GM21367 (cell line): ENCODE data around the gene ONECUT2.
A peak's percentile ranks its signal among the peaks of the same experiment; 100 is the strongest.

Source experiments
- ATAC-seq: cut with Tn5 transposase; IDR thresholded peaks from one replicate; pipeline ENCODE4 v1.9.1; 2021; ENCODE audit not compliant: unreplicated experiment

Gene ONECUT2

GRCh38 chr18:57431002-57431382 lies 4.2 kb upstream of the ONECUT2 start:
- no peak for ATAC-seq

- ATAC-seq, result no peak
Observed at GRCh38 chr18:57431467-57432080, 3.6 kb upstream of the ONECUT2 start.

GRCh38 chr18:57432140-57432539 lies 3.0 kb upstream of the ONECUT2 start:
- ATAC-seq, result no peak

- no peak for ATAC-seq
Observed at GRCh38 chr18:57432751-57433400, 2.3 kb upstream of the ONECUT2 start.

GRCh38 chr18:57433482-57433881 lies 1.7 kb upstream of the ONECUT2 start:
- no peak for ATAC-seq

GRCh38 chr18:57433934-57434535 lies 1.1 kb upstream of the ONECUT2 start:
- ATAC-seq, result no peak

GRCh38 chr18:57435846-57436190 lies 644 bp downstream of the ONECUT2 start:
- no peak for ATAC-seq

- ATAC-seq, result no peak
Observed at GRCh38 chr18:57436191-57436964, 1.2 kb downstream of the ONECUT2 start.

GRCh38 chr18:57436965-57437333 lies 1.8 kb downstream of the ONECUT2 start:
- no peak for ATAC-seq

- ATAC-seq, result no peak
Observed at GRCh38 chr18:57437402-57437765, 2.2 kb downstream of the ONECUT2 start.

- ATAC-seq, result peak; percentile 79
Observed at GRCh38 chr18:57437766-57438671, 2.8 kb downstream of the ONECUT2 start.

- ATAC-seq, result no peak
Observed at GRCh38 chr18:57438743-57439608, 3.8 kb downstream of the ONECUT2 start.

GRCh38 chr18:57439609-57439968 lies 4.4 kb downstream of the ONECUT2 start:
- no peak for ATAC-seq

- ATAC-seq, result no peak
Observed at GRCh38 chr18:57439985-57440330, 4.8 kb downstream of the ONECUT2 start.

- no peak for ATAC-seq
Observed at GRCh38 chr18:57440331-57441070, 5.3 kb downstream of the ONECUT2 start.

- no peak for ATAC-seq
Observed at GRCh38 chr18:57441071-57441794, 6.1 kb downstream of the ONECUT2 start.

- no peak for ATAC-seq
Observed at GRCh38 chr18:57443247-57443646, 8.1 kb downstream of the ONECUT2 start.

GRCh38 chr18:57443702-57444101 lies 8.5 kb downstream of the ONECUT2 start:
- ATAC-seq, result no peak

GRCh38 chr18:57444301-57444759 lies 9.2 kb downstream of the ONECUT2 start:
- no peak for ATAC-seq
